Activated CD8-positive, alpha-beta memory T cell treated with anti-CD3 and anti-CD28 coated beads for 48 hours (primary cell): Measurements from ENCODE around the gene SRF.
A peak's percentile ranks its signal among the peaks of the same experiment; 100 is the strongest.

ENCODE experiments used
- DNase-seq, 3 experiments: peaks; one replicate each; pipeline ENCODE4 v3.0.0-alpha.2; 2020; ENCODE audit warnings: low read depth in 2 of 3, low spot score in 2 of 3

SRF gene

DNA sequence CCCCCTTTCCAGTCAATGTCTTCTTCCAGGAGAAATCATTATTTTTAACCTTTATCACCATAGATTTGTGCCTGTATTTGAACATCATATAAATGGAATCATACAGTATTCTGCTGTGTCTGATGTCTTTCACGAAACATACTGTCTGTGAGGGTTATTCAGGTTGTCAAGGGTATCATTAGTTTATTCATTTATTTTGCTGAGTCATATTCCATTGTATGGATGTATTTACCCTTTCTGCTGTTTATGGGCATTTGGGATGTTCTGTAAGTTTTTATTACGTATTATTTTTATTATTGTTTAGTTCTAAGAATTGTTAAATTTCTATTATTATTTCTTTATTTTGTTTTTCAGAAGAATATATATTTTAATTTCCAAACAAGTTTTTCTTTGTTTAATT, 36.2 kb downstream of the SRF start:
- no peak for DNase-seq

DNA sequence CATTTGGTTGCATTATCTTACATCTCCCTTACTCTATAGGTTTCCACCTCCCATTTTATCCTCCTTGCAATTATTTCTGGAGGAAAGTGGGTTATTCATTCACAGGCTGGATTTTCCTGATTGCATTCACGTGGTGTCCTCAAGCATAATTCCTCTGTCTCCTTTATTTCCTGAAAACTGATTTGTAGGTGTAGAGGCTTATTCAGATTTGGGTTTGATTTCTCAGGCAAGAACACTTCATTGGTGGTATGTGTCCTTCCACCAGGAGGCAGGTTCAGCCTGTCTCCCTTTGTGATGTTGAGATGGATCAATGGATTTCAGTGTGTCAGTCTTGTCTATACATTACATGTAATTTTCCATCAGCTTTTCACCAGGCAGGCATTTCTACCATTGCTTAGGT, 40.9 kb downstream of the SRF start:
- DNase-seq = no peak

DNA sequence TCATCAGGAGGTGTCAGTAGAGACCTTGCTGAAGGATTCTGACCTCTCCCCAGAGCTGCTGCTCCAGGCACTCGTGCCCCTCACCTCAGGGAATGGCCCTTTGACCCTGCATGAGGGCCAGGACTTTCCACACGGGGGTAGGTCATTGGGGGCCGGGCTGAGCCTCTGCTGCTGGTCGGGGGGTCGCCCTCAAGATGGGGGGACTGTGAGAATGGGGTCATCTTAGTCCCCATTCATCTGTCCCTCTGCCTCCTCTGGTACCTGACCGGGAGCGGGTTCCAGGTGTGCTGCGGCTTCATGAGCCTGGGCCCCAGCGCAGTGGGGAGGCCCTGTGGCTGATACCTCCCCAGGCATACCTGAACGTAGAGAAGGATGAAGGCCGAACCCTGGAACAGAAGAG, 42.4 kb downstream of the SRF start:
- no peak for DNase-seq

DNA sequence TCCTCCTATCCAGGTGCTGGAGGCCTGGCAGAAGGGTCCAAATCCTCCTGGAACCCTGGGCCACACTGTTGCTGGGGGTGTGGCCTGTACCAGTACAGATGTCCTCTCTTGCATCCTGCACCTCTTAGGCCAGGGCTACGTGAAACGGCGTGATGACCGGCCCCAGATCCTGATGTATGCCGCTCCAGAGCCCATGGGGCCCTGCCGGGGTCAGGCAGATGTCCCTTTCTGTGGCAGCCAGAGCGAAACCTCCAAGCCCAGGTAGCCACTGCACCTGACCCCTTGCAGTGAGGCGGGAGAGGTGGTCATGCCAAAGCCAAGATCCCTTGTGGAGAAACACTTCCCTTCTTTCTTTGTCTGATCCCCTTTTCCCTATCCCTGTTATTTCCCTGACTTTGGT, 44.0 kb downstream of the SRF start:
- DNase-seq = no peak

DNA sequence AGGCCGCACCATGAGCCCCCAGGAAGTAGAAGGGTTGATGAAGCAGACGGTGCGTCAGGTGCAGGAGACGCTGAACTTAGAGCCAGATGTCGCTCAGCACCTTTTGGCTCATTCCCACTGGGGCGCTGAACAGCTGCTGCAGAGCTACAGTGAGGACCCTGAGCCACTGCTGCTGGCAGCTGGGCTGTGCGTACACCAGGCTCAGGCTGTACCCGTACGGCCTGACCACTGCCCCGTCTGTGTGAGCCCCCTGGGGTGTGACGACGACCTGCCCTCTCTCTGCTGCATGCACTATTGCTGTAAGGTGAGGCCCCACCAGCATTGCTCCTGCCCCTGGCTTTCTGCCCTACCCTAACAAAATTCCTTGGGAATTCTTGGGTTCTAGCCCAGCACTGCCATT, 45.1 kb downstream of the SRF start:
- no peak for DNase-seq

DNA sequence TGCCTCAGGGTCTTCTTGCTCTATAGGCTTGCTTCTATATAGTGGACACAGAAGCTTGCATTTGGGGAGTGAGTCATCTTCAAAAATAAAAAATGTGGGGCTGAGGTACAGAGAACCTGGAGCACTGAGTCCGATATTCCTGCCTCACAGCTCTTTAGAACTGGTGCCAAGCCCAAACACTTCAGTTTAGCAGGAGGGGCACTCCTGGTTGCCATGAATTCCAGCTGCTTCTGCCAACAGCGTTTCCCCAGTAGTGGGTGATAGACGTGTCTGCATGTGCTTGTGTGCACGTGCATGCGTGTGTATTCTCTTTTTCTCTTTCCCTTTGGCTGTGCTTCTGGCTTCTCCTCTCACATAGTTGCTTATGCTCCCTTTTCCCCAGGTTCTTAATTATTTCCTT, 46.3 kb downstream of the SRF start:
- no peak for DNase-seq

DNA sequence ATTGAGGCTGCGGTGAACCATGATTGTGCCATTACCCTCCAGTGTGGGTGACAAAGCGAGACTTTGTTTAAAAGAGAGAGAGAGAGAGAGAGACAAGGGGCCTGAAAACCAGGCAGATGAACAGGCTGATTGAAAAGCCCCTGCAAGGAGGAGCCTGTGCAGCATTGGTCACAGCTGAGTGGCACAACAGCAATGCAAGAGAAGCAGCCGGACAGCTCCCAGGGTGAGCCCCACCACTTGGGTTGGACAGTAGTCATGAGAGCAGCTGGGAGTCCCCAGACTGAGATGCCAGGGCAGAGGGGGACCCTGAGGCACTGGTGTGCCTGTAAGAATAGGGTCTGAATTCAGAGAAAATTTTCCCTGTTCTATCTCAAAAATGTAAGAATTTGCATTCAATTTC, 48.0 kb downstream of the SRF start:
- DNase-seq = no peak

DNA sequence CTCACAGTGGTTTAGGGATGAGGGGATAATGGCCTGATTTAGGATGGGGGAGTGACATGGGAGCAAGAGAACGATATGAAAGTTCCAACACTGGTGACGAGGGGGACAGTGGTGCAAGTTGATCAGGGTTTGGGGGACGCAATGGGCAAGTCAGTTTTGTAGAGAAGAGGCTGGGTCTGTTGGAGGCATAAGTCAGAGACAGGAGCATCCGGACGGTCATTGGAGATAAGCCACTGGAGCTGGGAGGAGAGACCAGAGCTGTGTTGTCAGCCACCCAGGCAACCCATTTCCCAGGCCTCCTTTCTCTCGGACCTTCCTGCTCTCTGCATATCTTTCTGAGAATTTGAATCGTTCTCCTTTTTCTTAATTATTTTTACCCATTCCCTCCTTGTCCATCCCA, 48.7 kb downstream of the SRF start:
- no peak for DNase-seq

DNA sequence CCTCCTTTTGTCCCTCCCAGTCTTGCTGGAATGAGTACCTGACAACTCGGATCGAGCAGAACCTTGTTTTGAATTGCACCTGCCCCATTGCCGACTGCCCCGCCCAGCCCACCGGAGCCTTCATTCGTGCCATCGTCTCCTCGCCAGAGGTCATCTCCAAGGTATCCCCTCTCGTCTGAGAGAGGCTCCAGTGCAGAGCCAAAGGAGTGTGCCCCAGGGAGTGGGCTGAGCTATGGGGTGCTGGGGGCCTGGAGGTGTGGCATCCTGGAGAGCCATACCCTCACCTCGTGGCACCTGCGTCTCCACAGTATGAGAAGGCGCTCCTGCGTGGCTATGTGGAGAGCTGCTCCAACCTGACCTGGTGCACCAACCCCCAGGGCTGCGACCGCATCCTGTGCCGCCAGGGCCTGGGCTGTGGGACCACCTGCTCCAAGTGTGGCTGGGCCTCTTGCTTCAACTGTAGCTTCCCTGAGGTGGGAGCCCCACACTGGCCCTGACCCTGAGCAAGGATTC, 49.4 kb downstream of the SRF start:
- no peak for DNase-seq

DNA sequence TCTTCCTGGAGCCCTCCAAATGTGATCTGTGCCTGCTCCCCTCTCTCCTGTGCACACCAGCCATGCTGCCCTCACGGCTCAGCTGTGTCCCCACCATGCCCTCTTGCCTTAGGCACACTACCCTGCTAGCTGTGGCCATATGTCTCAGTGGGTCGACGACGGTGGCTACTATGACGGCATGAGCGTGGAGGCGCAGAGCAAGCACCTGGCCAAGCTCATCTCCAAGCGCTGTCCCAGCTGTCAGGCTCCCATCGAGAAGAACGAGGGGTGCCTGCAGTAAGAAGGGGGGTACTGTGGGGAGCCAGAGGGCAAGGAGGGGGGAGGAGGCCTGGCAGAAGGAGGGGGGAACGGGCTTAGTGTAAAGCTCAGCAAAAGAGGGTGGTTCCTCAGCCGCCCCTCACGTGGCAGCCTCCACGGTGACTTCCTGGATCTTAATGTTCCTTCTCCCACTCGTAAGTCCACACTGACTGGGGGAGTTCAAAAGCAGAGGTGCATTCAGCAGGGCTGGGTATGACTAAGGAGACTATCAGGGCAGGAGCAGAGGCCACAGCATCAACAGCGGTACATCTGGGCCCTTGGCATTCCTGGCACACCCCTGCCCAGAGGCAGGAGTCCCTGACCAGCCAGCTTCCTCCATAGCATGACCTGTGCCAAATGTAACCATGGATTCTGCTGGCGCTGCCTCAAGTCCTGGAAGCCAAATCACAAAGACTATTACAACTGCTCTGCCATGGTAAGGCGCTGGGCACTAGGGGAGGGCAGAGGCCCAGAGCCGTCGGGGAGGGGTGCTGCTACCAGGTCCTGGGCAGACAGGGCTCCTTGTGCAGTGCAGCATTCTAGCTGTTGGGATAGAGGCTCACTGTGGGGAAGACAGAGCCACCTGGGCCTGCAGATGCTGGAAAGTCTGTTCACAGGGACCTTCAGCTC, 50.2 kb downstream of the SRF start:
- no peak for DNase-seq

DNA sequence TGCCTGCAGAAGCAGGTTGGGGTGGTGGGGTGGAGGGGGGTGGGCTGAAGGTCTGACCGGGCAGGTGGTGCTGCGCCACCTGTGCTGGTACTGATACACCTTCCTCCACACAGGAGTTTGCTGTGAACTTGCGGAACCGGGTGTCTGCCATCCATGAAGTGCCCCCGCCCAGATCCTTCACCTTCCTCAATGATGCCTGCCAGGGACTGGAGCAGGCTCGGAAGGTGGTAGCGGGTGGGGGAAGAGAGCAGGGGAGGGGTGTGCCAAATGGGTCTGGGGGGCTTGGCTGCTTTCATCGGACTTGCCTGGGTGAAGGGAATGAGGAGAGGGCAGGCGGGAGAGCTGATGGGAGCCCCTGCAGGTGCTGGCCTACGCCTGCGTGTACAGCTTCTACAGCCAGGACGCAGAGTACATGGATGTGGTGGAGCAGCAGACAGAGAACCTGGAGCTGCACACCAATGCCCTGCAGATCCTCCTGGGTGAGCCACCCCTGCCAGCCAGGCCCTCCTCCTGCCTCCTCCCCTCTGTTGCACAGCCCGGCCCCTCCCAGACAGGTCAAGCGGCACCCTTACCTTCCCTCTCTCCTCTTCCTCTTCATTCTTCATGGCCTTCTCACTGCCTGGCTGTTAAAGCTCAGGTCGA, 51.5 kb downstream of the SRF start:
- DNase-seq = no peak

DNA sequence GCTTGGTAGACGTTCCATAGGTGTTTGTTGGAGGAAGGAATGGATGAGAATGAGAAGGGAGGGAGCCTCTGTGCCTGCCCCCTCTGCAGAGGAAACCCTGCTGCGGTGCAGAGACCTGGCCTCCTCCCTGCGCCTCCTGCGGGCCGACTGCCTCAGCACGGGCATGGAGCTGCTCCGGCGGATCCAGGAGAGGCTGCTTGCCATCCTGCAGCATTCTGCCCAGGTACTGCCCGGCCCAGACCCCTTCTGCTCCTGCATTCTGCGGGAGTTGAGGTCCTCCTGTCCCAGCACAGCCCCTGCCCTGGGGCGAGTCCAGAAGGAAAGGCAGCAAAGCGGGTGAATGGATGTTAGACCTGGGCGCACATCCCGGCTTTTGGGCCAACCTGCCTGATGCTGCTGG, 52.1 kb downstream of the SRF start:
- DNase-seq = no peak

DNA sequence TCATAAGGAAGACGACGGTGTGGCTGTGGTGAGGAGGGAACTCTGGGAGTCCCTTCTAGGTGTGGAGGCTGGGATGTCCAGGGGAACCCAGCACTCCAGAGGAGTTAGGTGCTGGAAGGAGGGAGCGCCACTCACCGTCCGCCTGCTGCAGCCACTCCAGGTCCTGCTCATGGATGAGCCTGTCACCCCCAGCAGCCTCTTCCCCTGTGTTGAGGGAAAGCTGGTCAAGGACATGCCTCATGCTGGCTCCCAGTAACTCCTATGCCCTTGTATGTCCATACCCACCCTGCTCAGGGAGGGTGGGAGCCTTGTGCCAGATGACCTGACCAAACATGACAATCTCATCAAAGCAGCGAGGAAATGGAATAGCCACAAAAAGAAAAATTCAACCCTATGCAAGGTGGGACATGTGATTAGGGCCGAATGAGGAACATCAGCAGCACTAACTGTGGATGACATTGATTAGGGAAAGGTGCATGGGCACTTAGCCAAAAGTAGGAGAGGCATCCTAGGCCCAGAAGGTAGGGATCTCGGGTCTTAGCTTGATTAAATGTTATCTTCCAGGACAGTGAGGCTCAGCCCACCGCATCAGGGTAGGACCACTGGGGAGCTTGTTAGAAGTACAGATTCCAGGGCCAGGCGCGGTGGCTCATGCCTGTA, 55.3 kb downstream of the SRF start:
- no peak for DNase-seq

DNA sequence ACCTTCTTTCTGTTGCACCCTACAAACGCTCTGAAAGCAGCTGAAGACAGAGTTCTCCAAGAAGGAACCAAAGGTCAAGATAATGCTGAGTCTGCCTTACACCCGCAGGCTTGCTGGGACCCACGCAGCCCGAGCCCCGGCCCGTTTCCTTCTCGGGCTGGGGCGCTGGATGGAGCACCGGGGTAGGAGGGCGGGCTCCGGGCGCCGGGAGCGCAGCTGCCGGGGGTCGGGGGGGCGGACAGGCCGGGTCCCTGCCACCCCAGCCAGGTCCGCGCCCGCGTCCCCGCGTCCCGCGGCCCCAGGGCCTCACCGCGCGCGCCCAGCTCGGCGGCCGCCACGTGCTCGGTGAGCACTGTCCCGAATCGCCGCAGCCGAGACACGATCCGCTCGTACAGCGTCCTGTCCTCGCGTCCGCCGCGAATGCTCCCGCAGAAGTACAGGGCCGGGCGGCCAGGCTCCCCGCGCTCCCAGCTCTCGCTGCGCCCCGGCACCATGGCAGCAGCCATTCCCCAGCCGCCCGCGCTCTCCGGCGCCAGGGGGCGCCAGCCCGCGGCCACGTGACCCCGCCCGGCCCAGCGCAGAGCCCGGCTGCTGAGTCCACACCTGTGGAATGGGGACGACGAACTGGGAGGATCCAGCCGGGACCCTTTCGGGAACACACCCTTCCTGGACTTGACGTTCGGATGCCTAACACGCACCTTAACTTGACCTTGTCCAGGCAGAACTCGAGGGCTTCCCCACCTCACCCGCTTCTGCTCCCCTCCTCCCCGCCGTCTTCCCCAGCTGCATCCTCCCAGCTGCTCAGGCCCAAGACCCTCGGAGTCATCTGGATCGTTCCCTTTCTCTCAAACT, 58.1 kb downstream of the SRF start, which contains the start of gene DNPH1:
TSS of gene DNPH1 (minus strand) at position 531 of the 852 bp plus-strand sequence. CDS start at position 506, 25 bp downstream.
- peak; percentile 64 to 76 (median 65) for DNase-seq

DNA sequence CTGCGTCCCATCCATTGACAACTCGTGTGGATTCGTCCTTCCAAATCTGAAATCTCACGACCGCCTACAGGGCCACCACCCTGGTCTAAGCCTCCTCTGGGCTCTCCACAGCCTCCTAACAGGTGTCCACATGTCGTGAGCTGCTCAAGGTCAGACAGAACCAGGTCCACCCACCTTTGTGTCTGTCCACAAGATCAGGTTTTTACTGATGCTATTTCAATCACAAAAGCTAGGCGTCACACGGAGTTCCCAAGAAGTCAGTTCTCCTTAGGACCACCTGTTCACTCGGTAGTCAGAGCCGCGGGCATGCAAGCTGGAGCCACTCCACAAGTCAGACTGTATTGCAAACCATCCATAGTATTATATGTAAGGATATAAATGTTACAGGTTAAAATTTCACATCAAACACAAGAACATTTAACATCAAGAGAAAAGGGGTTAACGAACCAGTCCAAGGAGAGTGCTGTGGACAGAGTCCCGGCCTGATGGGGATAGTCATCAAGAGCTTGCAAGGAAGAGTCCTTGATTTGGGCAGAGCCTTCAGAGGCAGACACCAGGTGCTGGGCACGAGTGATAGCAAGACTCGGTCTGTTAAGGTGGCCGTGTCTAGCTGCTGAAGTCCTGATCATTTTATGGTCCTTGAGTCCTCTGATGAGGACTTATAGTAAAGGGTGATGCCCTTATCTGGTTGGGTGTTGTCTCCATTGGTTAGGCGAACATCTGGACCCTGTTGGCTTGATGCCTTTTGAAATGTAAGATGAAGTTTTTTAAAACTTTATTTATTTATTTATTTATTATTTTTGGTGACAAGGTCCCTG, 58.9 kb downstream of the SRF start:
- no peak for DNase-seq

DNA sequence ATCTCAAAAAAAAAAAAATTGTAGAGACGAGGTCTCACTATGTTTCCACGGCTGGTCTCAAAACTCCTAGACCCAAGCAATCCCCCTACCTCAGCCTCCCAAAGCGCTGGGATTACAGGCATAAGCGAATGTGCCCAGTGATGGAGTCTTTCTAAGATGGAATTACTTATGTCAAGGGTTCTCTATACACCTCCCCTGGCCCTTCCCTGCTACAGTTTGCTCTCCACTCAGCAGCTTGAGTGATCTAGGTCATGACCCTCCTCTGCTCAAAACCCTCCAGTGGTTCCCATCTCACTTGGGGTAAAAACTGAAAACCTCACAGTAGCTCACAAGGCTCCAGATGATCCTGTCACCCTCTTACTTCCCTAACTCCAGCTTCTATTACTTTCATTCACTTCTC, 60.0 kb downstream of the SRF start:
- DNase-seq = no peak
